ENCODE data around the gene MRPL45.

Gene MRPL45

GRCh38 chr17:38332735-38333134 is 35.8 kb downstream of the MRPL45 start:
- no peaks in the 10 kb centered on the region for H3K36me3 Mint-ChIP-seq (ENCODE audit: low read depth)
- H3K4me1 Mint-ChIP-seq (ENCODE audit: low read depth), result no peaks in the 10 kb centered on the region
- no peaks in the 10 kb centered on the region for H3K9me3 Mint-ChIP-seq
- peaks cover 11% of the 10 kb centered on the region for H3K27me3 Mint-ChIP-seq
- H3K27ac Mint-ChIP-seq, result no peak overlapping the region
- H3K4me3 Mint-ChIP-seq, result no peak overlapping the region
- no peak for DNase-seq

GRCh38 chr17:38333635-38334295 is 36.8 kb downstream of the MRPL45 start:
- Mint-ChIP-seq H3K4me3 (no peak overlapping the region), H3K36me3 (ENCODE audit: low read depth) (no peaks in the 10 kb centered on the region), H3K27ac (no peak overlapping the region)

GRCh38 chr17:38334480-38335364 is 37.8 kb downstream of the MRPL45 start:
- Mint-ChIP-seq H3K4me3 (no peak overlapping the region), H3K36me3 (ENCODE audit: low read depth) (no peaks in the 10 kb centered on the region), H3K27ac (no peak overlapping the region), H3K4me1 (ENCODE audit: low read depth) (no peaks in the 10 kb centered on the region), H3K9me3 (no peaks in the 10 kb centered on the region), H3K27me3 (peaks cover 11% of the 10 kb centered on the region)
- DNase-seq, result no peak

More at GRCh38 chr17:38333635-38334295, 36.8 kb downstream of the MRPL45 start:
- no peaks in the 10 kb centered on the region for H3K4me1 Mint-ChIP-seq (ENCODE audit: low read depth)
- DNase-seq, result peak; percentile 57
- no peaks in the 10 kb centered on the region for H3K9me3 Mint-ChIP-seq
- peaks cover 11% of the 10 kb centered on the region for H3K27me3 Mint-ChIP-seq

GRCh38 chr17:38336838-38337237 is 39.9 kb downstream of the MRPL45 start:
- Mint-ChIP-seq H3K36me3 (ENCODE audit: low read depth) (no peaks in the 10 kb centered on the region), H3K27me3 (peaks cover 7% of the 10 kb centered on the region), H3K4me3 (no peak overlapping the region), H3K27ac (no peak overlapping the region), H3K4me1 (ENCODE audit: low read depth) (no peaks in the 10 kb centered on the region), H3K9me3 (no peaks in the 10 kb centered on the region)
- DNase-seq, result no peak

GRCh38 chr17:38338053-38338452 is 41.1 kb downstream of the MRPL45 start:
- Mint-ChIP-seq H3K4me1 (ENCODE audit: low read depth) (no peaks in the 10 kb centered on the region), H3K27ac (no peak overlapping the region), H3K9me3 (no peaks in the 10 kb centered on the region), H3K27me3 (peaks cover 6% of the 10 kb centered on the region), H3K36me3 (ENCODE audit: low read depth) (no peaks in the 10 kb centered on the region), H3K4me3 (no peak overlapping the region)
- DNase-seq, result no peak

- H3K4me1 Mint-ChIP-seq (ENCODE audit: low read depth), result no peaks in the 10 kb centered on the region
- no peaks in the 10 kb centered on the region for H3K9me3 Mint-ChIP-seq
- H3K27ac Mint-ChIP-seq, result no peak overlapping the region
- DNase-seq, result no peak
- H3K36me3 Mint-ChIP-seq (ENCODE audit: low read depth), result no peaks in the 10 kb centered on the region
- H3K27me3 Mint-ChIP-seq, result peaks cover 3% of the 10 kb centered on the region
- no peak overlapping the region for H3K4me3 Mint-ChIP-seq
Observed at GRCh38 chr17:38338535-38338934, 41.6 kb downstream of the MRPL45 start.

GRCh38 chr17:38339891-38340290 is 42.9 kb downstream of the MRPL45 start:
- Mint-ChIP-seq H3K9me3 (no peaks in the 10 kb centered on the region), H3K4me1 (ENCODE audit: low read depth) (no peaks in the 10 kb centered on the region), H3K36me3 (ENCODE audit: low read depth) (no peaks in the 10 kb centered on the region), H3K4me3 (no peak overlapping the region), H3K27me3 (no peaks in the 10 kb centered on the region), H3K27ac (no peak overlapping the region)
- no peak for DNase-seq

GRCh38 chr17:38341035-38341721 is 44.2 kb downstream of the MRPL45 start:
- Mint-ChIP-seq H3K4me1 (ENCODE audit: low read depth) (no peaks in the 10 kb centered on the region), H3K27ac (no peak overlapping the region), H3K4me3 (no peak overlapping the region), H3K9me3 (no peaks in the 10 kb centered on the region), H3K36me3 (ENCODE audit: low read depth) (no peaks in the 10 kb centered on the region), H3K27me3 (no peaks in the 10 kb centered on the region)
- DNase-seq, result no peak

GRCh38 chr17:38342886-38343607 is 46.1 kb downstream of the MRPL45 start:
- Mint-ChIP-seq H3K27me3 (no peaks in the 10 kb centered on the region), H3K27ac (no peak overlapping the region), H3K9me3 (no peaks in the 10 kb centered on the region), H3K36me3 (ENCODE audit: low read depth) (no peaks in the 10 kb centered on the region), H3K4me3 (no peak overlapping the region), H3K4me1 (ENCODE audit: low read depth) (no peaks in the 10 kb centered on the region)
- no peak for DNase-seq

- DNase-seq, result no peak
- Mint-ChIP-seq H3K4me3 (no peak within 1 kb of the TSS), H3K4me1 (ENCODE audit: low read depth) (peaks cover under 1% of the 10 kb centered on the region), H3K27ac (no peak within 1 kb of the TSS), H3K9me3 (no peaks in the 10 kb centered on the region), H3K36me3 (ENCODE audit: low read depth) (no peaks in the 10 kb centered on the region), H3K27me3 (no peaks in the 10 kb centered on the region)
Observed at GRCh38 chr17:38343608-38344419, 46.8 kb downstream of the MRPL45 start, which contains the start of gene GPR179. Gene GPR179 (minus strand): TSS chr17:38343956. CDS start chr17:38343789, 167 bp downstream.

- no peaks in the 10 kb centered on the region for H3K27me3 Mint-ChIP-seq
- DNase-seq, result no peak
- H3K36me3 Mint-ChIP-seq (ENCODE audit: low read depth), result no peaks in the 10 kb centered on the region
- H3K9me3 Mint-ChIP-seq, result no peaks in the 10 kb centered on the region
- peaks cover 5% of the 10 kb centered on the region for H3K4me1 Mint-ChIP-seq (ENCODE audit: low read depth)
- H3K4me3 Mint-ChIP-seq, result no peak overlapping the region
- no peak overlapping the region for H3K27ac Mint-ChIP-seq
Observed at GRCh38 chr17:38344420-38344745, 47.4 kb downstream of the MRPL45 start.

GRCh38 chr17:38345743-38346142 is 48.8 kb downstream of the MRPL45 start:
- no peaks in the 10 kb centered on the region for H3K36me3 Mint-ChIP-seq (ENCODE audit: low read depth)
- no peaks in the 10 kb centered on the region for H3K27me3 Mint-ChIP-seq
- H3K27ac Mint-ChIP-seq, result no peak overlapping the region
- DNase-seq, result no peak
- H3K9me3 Mint-ChIP-seq, result no peaks in the 10 kb centered on the region
- H3K4me3 Mint-ChIP-seq, result no peak overlapping the region
- peaks cover 9% of the 10 kb centered on the region for H3K4me1 Mint-ChIP-seq (ENCODE audit: low read depth)

GRCh38 chr17:38349097-38349730 is 52.2 kb downstream of the MRPL45 start:
- DNase-seq, result peak; percentile 88
- H3K4me3 Mint-ChIP-seq, result no peak overlapping the region
- no peaks in the 10 kb centered on the region for H3K9me3 Mint-ChIP-seq
- no peaks in the 10 kb centered on the region for H3K36me3 Mint-ChIP-seq (ENCODE audit: low read depth)
- no peaks in the 10 kb centered on the region for H3K27me3 Mint-ChIP-seq
- H3K4me1 Mint-ChIP-seq (ENCODE audit: low read depth), result peaks cover 30% of the 10 kb centered on the region
- H3K27ac Mint-ChIP-seq, result no peak overlapping the region
